HepG2 (cell line): ENCODE measurements around the gene ARL2. TPM values are rescaled to one million over a fixed set of nuclear protein-coding genes. Genes with fewer than 3 reads are reported as not detected.

Experiments used
- ATAC-seq: fragments of 200-7000 bp; cut with Tn5 transposase; 3 replicates; pipeline ENCODE4 v1.9.1; 2020; ENCODE audit warnings: mild to moderate bottlenecking, moderate library complexity
- BruUV-seq: library from RNA; stranded (reverse); fragments of 400-500 nt; replicated peaks from 2 replicates; lab custom pipeline; 2021; lab: Mats Ljungman, UMichigan
- CTCF ChIA-PET: fragments of 300-600 bp; formaldehyde crosslinking; extraction: SDS; loops from one replicate; lab custom pipeline; 2021; ENCODE audit warnings: low total read pairs, inconsistent platforms, low intra/inter-chr PET ratio; lab: Yijun Ruan, JAX
- POLR2A ChIA-PET: fragments of 350-600 bp; sonication (Branson Sonifier 250); formaldehyde crosslinking; loops from one replicate; lab custom pipeline; 2020; ENCODE audit warnings: antibody characterized with exemption, inconsistent platforms; lab: Yijun Ruan, JAX
- DNase-seq: peaks from one replicate; pipeline ENCODE4 v3.0.0-alpha.2; 2015; ENCODE audit warnings: low spot score
- FAIRE-seq: peaks from 3 replicates; lab custom pipeline; 2011; peaks lifted over from hg19 to GRCh38; lab: Jason Lieb, UNC
- H2AFZ ChIP-seq: one replicate; pipeline ENCODE4 v1.6.1; 2011; ENCODE audit warnings: low read length, inconsistent platforms
- H3K27ac ChIP-seq: fragments of 300-600 bp; 3 replicates; pipeline ENCODE4 v1.8.0; 2011; ENCODE audit warnings: mixed run types, mild to moderate bottlenecking, mixed read lengths, low read length, inconsistent platforms; ENCODE audit not compliant: insufficient read depth; ENCODE audit errors: extremely low read length
- H3K27me3 ChIP-seq, 2 experiments: fragments of 200-600 bp in 1 of 2; 2 replicates in 1 of 2; 3 replicates in 1 of 2; pipeline versions ENCODE4 v1.6.0 to v1.8.0; 2011; ENCODE audit warnings: low read length in 2 of 2, mild to moderate bottlenecking in 2 of 2, moderate library complexity in 2 of 2, inconsistent platforms in 1 of 2; ENCODE audit not compliant: insufficient read depth in 2 of 2, control insufficient read depth in 1 of 2
- H3K36me3 ChIP-seq, 2 experiments: fragments of 200-600 bp in 1 of 2; replicated peaks in 1 of 2; 2 replicates in 1 of 2; 3 replicates in 1 of 2; pipeline versions ENCODE4 v1.5.1 to v1.8.0; 2011; ENCODE audit warnings: low read length in 2 of 2, inconsistent platforms in 1 of 2; ENCODE audit not compliant: insufficient read depth in 2 of 2, control insufficient read depth in 1 of 2
- H3K4me1 ChIP-seq: 2 replicates; pipeline ENCODE4 v1.5.1; 2012; ENCODE audit warnings: low read length, inconsistent platforms; ENCODE audit not compliant: insufficient read depth
- H3K4me2 ChIP-seq: 2 replicates; pipeline ENCODE4 v1.6.0; 2011; ENCODE audit warnings: low read depth, low read length, inconsistent platforms
- H3K4me3 ChIP-seq, 3 experiments: fragments of 200-600 bp in 1 of 3; sonication (generic), shearing (Covaris generic) in 1 of 3; replicated peaks in 1 of 3; 2 replicates each; pipeline ENCODE4 v1.5.1; 2011 to 2016; ENCODE audit warnings: low read length in 3 of 3, inconsistent platforms in 2 of 3, low read depth in 2 of 3, mild to moderate bottlenecking in 2 of 3, control low read depth in 1 of 3, mixed read lengths in 1 of 3; ENCODE audit not compliant: insufficient read depth in 1 of 3
- H3K79me2 ChIP-seq: one replicate; pipeline ENCODE4 v1.6.1; 2011; ENCODE audit warnings: low read length, inconsistent platforms; ENCODE audit not compliant: insufficient read depth
- H3K9ac ChIP-seq: 2 replicates; pipeline ENCODE4 v1.6.0; 2011; ENCODE audit warnings: mild to moderate bottlenecking, low read depth, low read length, inconsistent platforms; ENCODE audit not compliant: insufficient read depth
- H3K9me3 ChIP-seq: 2 replicates; pipeline ENCODE4 v1.5.1; 2012; ENCODE audit warnings: mild to moderate bottlenecking, low read length
- H4K20me1 ChIP-seq: 2 replicates; pipeline ENCODE4 v1.6.0; 2011; ENCODE audit warnings: inconsistent platforms, mild to moderate bottlenecking, low read length, moderate library complexity; ENCODE audit not compliant: insufficient read depth
- MIXL1 ChIP-seq: IDR thresholded peaks from 2 replicates; pipeline ENCODE4 v1.6.1; 2016
- MTF2 ChIP-seq: sonication (generic); formaldehyde crosslinking; IDR thresholded peaks from 2 replicates; pipeline ENCODE4 v1.5.0; 2020; ENCODE audit warnings: missing genetic modification reagents, borderline replicate concordance
- PCBP1 ChIP-seq: fragments of 200-400 bp; formaldehyde crosslinking; IDR thresholded peaks from 2 replicates; pipeline ENCODE4 v1.6.1; 2017; ENCODE audit warnings: mild to moderate bottlenecking, low read depth, low read length, borderline replicate concordance
- PHF8 ChIP-seq: sonication (generic); formaldehyde crosslinking; IDR thresholded peaks from 2 replicates; pipeline ENCODE4 v1.5.0; 2020; ENCODE audit warnings: missing genetic modification reagents
- PRMT3 ChIP-seq: sonication (generic); formaldehyde crosslinking; IDR thresholded peaks from 2 replicates; pipeline ENCODE4 v1.8.1; 2022; ENCODE audit warnings: low read depth, mild to moderate bottlenecking, moderate library complexity, missing genetic modification reagents, borderline replicate concordance
- SRSF9 ChIP-seq: fragments of 200-400 bp; formaldehyde crosslinking; IDR thresholded peaks from 2 replicates; pipeline ENCODE4 v1.6.1; 2018; ENCODE audit warnings: borderline replicate concordance, mild to moderate bottlenecking, low read depth, low read length; ENCODE audit not compliant: insufficient read depth, poor library complexity, severe bottlenecking
- ZNF232 ChIP-seq: sonication (generic); formaldehyde crosslinking; IDR thresholded peaks from 2 replicates; pipeline ENCODE4 v1.4.0; 2020; ENCODE audit warnings: missing genetic modification reagents, borderline replicate concordance
- ZNF333 ChIP-seq: sonication (generic); formaldehyde crosslinking; IDR thresholded peaks from 2 replicates; pipeline ENCODE4 v1.4.0; 2020; ENCODE audit warnings: mild to moderate bottlenecking, missing genetic modification reagents, borderline replicate concordance
- ZNF441 ChIP-seq: sonication (generic); formaldehyde crosslinking; IDR thresholded peaks from 2 replicates; pipeline ENCODE4 v1.7.0; 2021; ENCODE audit warnings: missing genetic modification reagents, borderline replicate concordance
- ZSCAN29 ChIP-seq: sonication (generic); formaldehyde crosslinking; conservative IDR thresholded peaks from 2 replicates; pipeline ENCODE4 v1.4.0; 2020; ENCODE audit warnings: mild to moderate bottlenecking, missing genetic modification reagents
- WGBS: methylation state at CpG from one replicate; pipeline ENCODE4 v1.1.6; 2017; ENCODE audit warnings: low lambda C conversion rate; 5-methylcytosine and 5-hydroxymethylcytosine counted together
- in situ Hi-C: cut with HindIII; loops from 2 replicates; pipeline ENCODE4 v1.10.0; 2017; ENCODE audit warnings: low pct_unique_long_range_greater_than_20kb; ENCODE audit not compliant: extremely low pct_ligation_motif_present
- intact Hi-C: fragments of 100-400 bp; cut with micrococcal nuclease; formaldehyde crosslinking; loops from one replicate; pipeline ENCODE4 v1.10.0; 2022; ENCODE audit not compliant: unreplicated experiment
- polyA plus RNA-seq, 8 experiments: library from polyadenylated mRNA; depleted of rRNA in 3 of 8; stranded (reverse) in 7 of 8; unstranded in 1 of 8; fragments of >200 nt; fragmentation: Illumina TruSeq in 4 of 8; extraction: Trizol in 4 of 8; gene quantifications; 2 replicates each; pipeline versions ENCODE4 v1.2.1 to v1.2.3, GENCODE V29; 2011 to 2016; ENCODE audit warnings: low read depth in 4 of 8, missing spikeins in 1 of 8, mixed read lengths in 1 of 8; ENCODE audit not compliant: insufficient read depth in 1 of 8
- total RNA-seq, 5 experiments: library from RNA; depleted of rRNA; stranded (reverse); fragments of >200 nt; fragmentation: Illumina TruSeq; extraction: Trizol; gene quantifications; 2 replicates each; pipeline ENCODE4 v1.2.3, GENCODE V29; 2016; ENCODE audit warnings: low read depth in 1 of 5
- TF ChIP-seq, protein P1 (sequence below): sonication (generic); formaldehyde crosslinking; conservative IDR thresholded peaks from 2 replicates; pipeline ENCODE4 v1.4.0; 2020; ENCODE audit warnings: mild to moderate bottlenecking, missing genetic modification reagents, moderate library complexity
- TF ChIP-seq, protein P2 (sequence below): sonication (generic); formaldehyde crosslinking; IDR thresholded peaks from 2 replicates; pipeline ENCODE4 v1.5.1; 2020; ENCODE audit warnings: missing genetic modification reagents, mild to moderate bottlenecking, borderline replicate concordance
- TF ChIP-seq, protein P3 (sequence below): sonication (generic); formaldehyde crosslinking; IDR thresholded peaks from 2 replicates; pipeline ENCODE4 v1.5.0; 2020; ENCODE audit warnings: mild to moderate bottlenecking, missing genetic modification reagents

The ARL2 gene
- total and polyA plus RNA-seq, 2 of the 13 experiments (the other 11 are each of a cell fraction or from before 2014, with no cell fraction given): 82.9 to 84.4 TPM

DNA sequence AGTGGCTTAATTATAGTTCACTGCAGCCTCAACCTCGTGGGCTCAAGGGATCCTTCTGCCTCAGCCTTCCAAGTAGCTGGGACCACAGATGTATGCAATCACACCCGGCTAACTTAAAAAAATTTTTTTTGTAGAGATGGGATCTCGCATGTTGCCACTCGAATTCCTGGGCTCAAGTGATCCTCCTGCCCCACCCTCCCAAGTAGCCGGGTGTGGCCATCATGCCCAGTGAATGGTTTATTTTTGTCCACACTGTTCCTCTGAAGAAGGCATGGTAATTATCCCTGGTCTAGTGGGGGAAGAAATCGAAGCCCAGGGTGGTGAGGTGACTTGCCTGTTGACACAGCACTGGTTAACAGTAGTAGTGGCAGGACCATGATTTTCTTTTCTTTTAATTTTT lies 28.9 kb downstream of the ARL2 start:
- Histone ChIP-seq H3K4me1 (peaks cover 24% of the 10 kb centered on the region), H2AFZ (no peak overlapping the region), H3K4me3 (peak overlapping the region in 1 of 3 experiments; percentile 89; a peak in 1 of 6 replicates), H4K20me1 (no peaks in the 10 kb centered on the region), H3K27ac (no peak overlapping the region), H3K36me3 (peaks cover 9 to 26% of the 10 kb centered on the region in 2 experiments; a peak in 4 of 5 replicates), H3K4me2 (peak overlapping the region; percentile 83), H3K79me2 (peaks cover 10% of the 10 kb centered on the region), H3K27me3 (no peaks in the 10 kb centered on the region), H3K9me3 (no peaks in the 10 kb centered on the region), H3K9ac (no peak overlapping the region)
- no TSS peak for BruUV-seq
- DNase-seq: no peak
- no peak for ATAC-seq
- CTCF ChIA-PET: no interaction called here
- intact Hi-C loops (no loop called here), in situ Hi-C loops (no loop called here)
- no peak for FAIRE-seq
- 94% methylated on average over 6 of the region's 6 CpGs for WGBS
- POLR2A ChIA-PET: interaction anchor here (0.6 to 3.8 kb wide), 3 partner anchors 15 to 534 kb away, joined by 3 to 39 read pairs (median 4); partner anchors contain the start of genes NAALADL1 and SNX15
- TF ChIP-seq, protein P1, sequence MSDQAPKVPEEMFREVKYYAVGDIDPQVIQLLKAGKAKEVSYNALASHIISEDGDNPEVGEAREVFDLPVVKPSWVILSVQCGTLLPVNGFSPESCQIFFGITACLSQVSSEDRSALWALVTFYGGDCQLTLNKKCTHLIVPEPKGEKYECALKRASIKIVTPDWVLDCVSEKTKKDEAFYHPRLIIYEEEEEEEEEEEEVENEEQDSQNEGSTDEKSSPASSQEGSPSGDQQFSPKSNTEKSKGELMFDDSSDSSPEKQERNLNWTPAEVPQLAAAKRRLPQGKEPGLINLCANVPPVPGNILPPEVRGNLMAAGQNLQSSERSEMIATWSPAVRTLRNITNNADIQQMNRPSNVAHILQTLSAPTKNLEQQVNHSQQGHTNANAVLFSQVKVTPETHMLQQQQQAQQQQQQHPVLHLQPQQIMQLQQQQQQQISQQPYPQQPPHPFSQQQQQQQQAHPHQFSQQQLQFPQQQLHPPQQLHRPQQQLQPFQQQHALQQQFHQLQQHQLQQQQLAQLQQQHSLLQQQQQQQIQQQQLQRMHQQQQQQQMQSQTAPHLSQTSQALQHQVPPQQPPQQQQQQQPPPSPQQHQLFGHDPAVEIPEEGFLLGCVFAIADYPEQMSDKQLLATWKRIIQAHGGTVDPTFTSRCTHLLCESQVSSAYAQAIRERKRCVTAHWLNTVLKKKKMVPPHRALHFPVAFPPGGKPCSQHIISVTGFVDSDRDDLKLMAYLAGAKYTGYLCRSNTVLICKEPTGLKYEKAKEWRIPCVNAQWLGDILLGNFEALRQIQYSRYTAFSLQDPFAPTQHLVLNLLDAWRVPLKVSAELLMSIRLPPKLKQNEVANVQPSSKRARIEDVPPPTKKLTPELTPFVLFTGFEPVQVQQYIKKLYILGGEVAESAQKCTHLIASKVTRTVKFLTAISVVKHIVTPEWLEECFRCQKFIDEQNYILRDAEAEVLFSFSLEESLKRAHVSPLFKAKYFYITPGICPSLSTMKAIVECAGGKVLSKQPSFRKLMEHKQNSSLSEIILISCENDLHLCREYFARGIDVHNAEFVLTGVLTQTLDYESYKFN (CRISPR knock-in tag): no peak
- no peak for TF ChIP-seq PRMT3 (CRISPR knock-in tag)
- no peak for TF ChIP-seq MTF2 (CRISPR knock-in tag)
- TF ChIP-seq ZNF232: no peak
- no peak for TF ChIP-seq ZNF333 (CRISPR knock-in tag)
- TF ChIP-seq MIXL1 (CRISPR knock-in tag): no peak
- no peak for TF ChIP-seq ZNF441 (CRISPR knock-in tag)
- TF ChIP-seq, protein P2, sequence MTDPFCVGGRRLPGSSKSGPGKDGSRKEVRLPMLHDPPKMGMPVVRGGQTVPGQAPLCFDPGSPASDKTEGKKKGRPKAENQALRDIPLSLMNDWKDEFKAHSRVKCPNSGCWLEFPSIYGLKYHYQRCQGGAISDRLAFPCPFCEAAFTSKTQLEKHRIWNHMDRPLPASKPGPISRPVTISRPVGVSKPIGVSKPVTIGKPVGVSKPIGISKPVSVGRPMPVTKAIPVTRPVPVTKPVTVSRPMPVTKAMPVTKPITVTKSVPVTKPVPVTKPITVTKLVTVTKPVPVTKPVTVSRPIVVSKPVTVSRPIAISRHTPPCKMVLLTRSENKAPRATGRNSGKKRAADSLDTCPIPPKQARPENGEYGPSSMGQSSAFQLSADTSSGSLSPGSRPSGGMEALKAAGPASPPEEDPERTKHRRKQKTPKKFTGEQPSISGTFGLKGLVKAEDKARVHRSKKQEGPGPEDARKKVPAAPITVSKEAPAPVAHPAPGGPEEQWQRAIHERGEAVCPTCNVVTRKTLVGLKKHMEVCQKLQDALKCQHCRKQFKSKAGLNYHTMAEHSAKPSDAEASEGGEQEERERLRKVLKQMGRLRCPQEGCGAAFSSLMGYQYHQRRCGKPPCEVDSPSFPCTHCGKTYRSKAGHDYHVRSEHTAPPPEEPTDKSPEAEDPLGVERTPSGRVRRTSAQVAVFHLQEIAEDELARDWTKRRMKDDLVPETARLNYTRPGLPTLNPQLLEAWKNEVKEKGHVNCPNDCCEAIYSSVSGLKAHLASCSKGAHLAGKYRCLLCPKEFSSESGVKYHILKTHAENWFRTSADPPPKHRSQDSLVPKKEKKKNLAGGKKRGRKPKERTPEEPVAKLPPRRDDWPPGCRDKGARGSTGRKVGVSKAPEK (CRISPR knock-in tag): no peak
- TF ChIP-seq, protein P3, sequence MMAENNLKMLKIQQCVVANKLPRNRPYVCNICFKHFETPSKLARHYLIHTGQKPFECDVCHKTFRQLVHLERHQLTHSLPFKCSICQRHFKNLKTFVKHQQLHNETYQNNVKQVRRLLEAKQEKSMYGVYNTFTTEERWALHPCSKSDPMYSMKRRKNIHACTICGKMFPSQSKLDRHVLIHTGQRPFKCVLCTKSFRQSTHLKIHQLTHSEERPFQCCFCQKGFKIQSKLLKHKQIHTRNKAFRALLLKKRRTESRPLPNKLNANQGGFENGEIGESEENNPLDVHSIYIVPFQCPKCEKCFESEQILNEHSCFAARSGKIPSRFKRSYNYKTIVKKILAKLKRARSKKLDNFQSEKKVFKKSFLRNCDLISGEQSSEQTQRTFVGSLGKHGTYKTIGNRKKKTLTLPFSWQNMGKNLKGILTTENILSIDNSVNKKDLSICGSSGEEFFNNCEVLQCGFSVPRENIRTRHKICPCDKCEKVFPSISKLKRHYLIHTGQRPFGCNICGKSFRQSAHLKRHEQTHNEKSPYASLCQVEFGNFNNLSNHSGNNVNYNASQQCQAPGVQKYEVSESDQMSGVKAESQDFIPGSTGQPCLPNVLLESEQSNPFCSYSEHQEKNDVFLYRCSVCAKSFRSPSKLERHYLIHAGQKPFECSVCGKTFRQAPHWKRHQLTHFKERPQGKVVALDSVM (CRISPR knock-in tag): no peak
- TF ChIP-seq SRSF9: no peak
- TF ChIP-seq ZSCAN29 (CRISPR knock-in tag): no peak
- TF ChIP-seq PHF8 (CRISPR knock-in tag): no peak
- no peak for TF ChIP-seq PCBP1
